GM21576 (cell line): Measurements from ENCODE around the gene TRA2B.

ENCODE experiments used
- ATAC-seq: cut with Tn5 transposase; IDR thresholded peaks from one replicate; pipeline ENCODE4 v1.9.1; 2021; ENCODE audit warnings: mild to moderate bottlenecking, moderate library complexity; ENCODE audit not compliant: unreplicated experiment

TRA2B gene

DNA sequence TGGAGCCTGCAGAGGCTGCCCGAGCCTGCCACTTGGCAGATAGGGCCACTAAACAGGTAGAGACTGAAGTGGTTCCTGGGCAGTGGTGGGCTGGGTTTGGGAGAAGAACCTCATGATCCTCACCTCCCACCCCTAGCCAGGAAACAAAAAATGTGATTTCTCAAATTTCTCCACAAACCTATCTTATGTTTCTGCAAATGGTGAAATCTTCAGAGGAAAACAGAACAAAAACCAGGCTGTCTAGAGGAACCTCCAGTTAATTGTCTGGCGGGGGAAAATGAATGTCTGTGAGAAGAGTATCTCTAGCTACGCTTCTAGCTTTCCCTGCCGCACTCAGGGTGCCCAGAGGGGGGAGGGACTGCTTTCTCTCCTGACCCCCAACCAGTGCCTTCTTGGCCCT lies 55.9 kb downstream of the TRA2B start:
- no peak for ATAC-seq

DNA sequence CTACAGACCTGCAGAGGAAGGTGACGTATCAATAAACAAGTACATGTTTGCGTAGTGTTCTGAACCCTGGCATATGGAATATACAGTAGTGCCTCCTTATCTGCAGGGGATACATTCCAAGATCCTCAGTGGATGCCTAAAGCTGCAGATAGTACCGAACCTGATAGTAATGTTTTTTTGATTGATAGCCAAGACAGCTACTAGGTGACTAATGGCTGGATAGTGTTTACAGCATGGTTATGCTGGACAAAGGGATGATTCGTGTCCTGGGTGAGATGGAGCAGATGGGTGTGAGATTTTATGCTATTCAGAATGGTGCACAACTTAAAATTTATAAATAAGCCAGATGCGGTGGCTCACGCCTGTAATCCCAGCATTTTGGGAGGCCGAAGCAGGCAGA lies 57.2 kb downstream of the TRA2B start:
- no peak for ATAC-seq

DNA sequence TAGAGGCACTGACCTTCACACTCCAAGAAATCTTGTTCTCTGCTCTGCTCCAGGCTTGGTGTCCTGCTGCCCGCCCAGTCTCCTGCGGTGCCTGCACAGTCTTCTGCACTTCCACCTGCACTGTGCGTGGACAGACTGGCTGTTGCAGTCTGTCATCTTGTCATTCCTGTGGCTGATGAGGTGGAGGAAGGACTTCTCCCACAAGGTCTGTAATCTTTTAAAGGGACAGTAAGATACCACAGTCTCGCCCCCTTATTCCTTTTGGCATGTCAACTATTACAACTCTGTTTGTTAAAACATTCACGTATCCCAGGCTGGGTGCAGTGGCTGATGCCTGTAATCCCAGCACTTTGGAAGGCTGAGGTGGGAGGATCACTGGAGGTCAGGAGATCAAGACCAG lies 58.9 kb downstream of the TRA2B start:
- no peak for ATAC-seq

DNA sequence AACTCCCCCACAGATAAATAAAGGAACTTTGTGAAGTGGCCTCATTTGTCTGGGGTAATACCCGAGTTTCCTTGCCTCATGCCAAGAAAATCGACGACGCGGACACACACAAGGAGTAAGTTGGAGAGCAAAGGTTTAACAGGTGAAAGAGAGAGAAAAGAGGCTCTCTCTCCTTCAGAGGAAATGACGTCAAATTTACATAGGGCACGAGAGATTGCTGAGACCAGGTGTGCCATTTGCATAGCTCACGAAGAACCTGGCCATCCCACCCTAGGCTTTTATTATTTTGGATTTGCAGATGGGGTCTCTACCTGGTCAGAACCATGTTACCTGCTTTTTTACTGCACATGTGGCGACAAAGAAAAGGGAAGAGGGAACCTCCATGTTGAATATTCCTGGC lies 63.7 kb downstream of the TRA2B start:
- no peak for ATAC-seq

DNA sequence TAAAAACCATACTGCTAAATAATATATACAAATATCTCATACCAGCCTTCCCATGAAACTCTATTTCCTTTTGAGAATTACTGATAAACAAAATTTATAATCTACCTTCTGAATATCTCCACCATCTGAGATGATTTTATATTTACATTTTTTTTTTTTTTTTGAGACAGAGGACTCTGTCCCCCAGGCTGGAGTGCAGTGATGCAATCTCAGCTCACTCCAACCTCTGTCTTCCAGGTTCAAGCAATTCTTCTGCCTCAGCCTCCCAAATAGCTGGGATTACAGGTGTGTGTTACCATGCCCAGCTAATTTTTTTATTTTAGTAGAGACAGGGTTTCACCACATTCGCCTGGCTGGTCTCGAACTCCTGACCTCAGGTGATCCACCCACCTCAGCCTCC lies 70.2 kb downstream of the TRA2B start:
- ATAC-seq, result no peak

DNA sequence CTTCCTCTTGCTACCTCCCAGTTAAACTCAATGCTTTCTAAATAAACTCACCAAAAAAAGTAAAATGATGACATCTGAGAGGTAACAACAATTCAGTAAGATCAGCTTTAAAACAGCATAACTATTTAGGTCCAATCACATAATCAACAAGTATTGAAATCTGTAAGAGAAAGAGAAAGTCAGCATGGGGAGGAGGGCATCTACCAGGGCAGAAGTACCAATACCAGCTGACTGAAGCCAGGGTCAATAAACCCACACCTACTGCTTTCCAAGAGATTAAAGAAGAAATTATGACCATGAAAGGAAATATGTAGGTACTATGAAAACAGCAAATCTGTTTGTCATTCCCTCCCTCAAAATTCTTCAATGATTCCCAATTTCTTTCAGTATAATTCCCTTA lies 70.8 kb downstream of the TRA2B start:
- ATAC-seq, result no peak

DNA sequence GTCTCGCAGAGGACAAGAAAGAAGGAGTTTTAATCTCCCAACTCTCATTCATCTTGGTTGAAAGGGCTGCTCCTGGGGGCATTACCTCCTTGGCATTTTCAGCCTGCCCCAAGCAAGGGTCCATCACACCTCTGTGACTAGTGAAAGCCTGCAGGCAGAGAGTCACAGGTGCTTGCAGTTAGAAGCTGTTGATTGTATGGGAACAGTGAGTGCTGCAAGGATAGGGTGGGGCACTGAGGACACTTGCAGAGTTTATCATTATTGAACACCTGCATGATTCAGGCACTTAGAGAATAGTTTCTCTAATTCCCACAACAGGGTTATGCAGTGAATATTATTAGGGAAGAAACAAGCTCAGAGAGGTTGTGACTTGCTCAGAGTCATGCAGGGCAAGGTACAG lies 71.3 kb downstream of the TRA2B start:
- ATAC-seq, result no peak
